Measurements from ENCODE around the gene PPP6R3. TPM values are rescaled to one million over a fixed set of nuclear protein-coding genes. Genes with fewer than 3 reads are reported as not detected.

PPP6R3 gene
- total RNA-seq, 1 donor from 2014 or later, result 121 TPM

GRCh38 chr11:68641880-68642279 is 181.3 kb downstream of the PPP6R3 start:
- TF ChIP-seq POLR2A (IDR thresholded peaks at IDR 0.05) (no peak), POLR2AphosphoS5 (IDR thresholded peaks at IDR 0.05; ENCODE audit: insufficient read depth in 1 of 2, low read depth in 1 of 2) (no peak), CTCF (IDR thresholded peaks at IDR 0.05) (no peak)
- no peaks in the 10 kb centered on the region for H3K4me1 ChIP-seq
- intact Hi-C loops (cut with DNase I), result no loop called here

GRCh38 chr11:68643585-68643984 is 183.0 kb downstream of the PPP6R3 start:
- TF ChIP-seq POLR2AphosphoS5 (IDR thresholded peaks at IDR 0.05; ENCODE audit: insufficient read depth in 1 of 2, low read depth in 1 of 2) (no peak), POLR2A (IDR thresholded peaks at IDR 0.05) (no peak)
- H3K9me3 ChIP-seq, result no peaks in the 10 kb centered on the region
- no peaks in the 10 kb centered on the region for H3K4me1 ChIP-seq
- no peak overlapping the region for H3K27ac ChIP-seq
- intact Hi-C loops (cut with DNase I), result no loop called here
- no peaks in the 10 kb centered on the region for H3K27me3 ChIP-seq
- DNase-seq (ENCODE audit: extremely low spot score in 2 of 2), result no peak
- no peak overlapping the region for H3K4me3 ChIP-seq
- no peaks in the 10 kb centered on the region for H3K36me3 ChIP-seq

More at GRCh38 chr11:68641880-68642279, 181.3 kb downstream of the PPP6R3 start:
- DNase-seq (ENCODE audit: extremely low spot score in 2 of 2), result no peak
- Histone ChIP-seq H3K9me3 (no peaks in the 10 kb centered on the region), H3K36me3 (no peaks in the 10 kb centered on the region), H3K27ac (no peak overlapping the region), H3K4me3 (no peak overlapping the region), H3K27me3 (no peaks in the 10 kb centered on the region)

GRCh38 chr11:68646832-68647231 is 186.3 kb downstream of the PPP6R3 start:
- Histone ChIP-seq H3K9me3 (no peaks in the 10 kb centered on the region), H3K4me3 (no peak overlapping the region), H3K36me3 (no peaks in the 10 kb centered on the region), H3K27me3 (no peaks in the 10 kb centered on the region), H3K27ac (no peak overlapping the region), H3K4me1 (no peaks in the 10 kb centered on the region)
- no peak for DNase-seq (ENCODE audit: extremely low spot score in 2 of 2)
- intact Hi-C loops (cut with DNase I), result no loop called here
- TF ChIP-seq CTCF (IDR thresholded peaks at IDR 0.05), result no peak
- TF ChIP-seq POLR2A (IDR thresholded peaks at IDR 0.05), result no peak
- TF ChIP-seq POLR2AphosphoS5 (IDR thresholded peaks at IDR 0.05; ENCODE audit: insufficient read depth in 1 of 2, low read depth in 1 of 2), result no peak

- Histone ChIP-seq H3K4me3 (no peak overlapping the region), H3K9me3 (no peaks in the 10 kb centered on the region), H3K4me1 (no peaks in the 10 kb centered on the region), H3K27ac (no peak overlapping the region), H3K36me3 (no peaks in the 10 kb centered on the region), H3K27me3 (no peaks in the 10 kb centered on the region)
- TF ChIP-seq CTCF (IDR thresholded peaks at IDR 0.05) (no peak), POLR2AphosphoS5 (IDR thresholded peaks at IDR 0.05; ENCODE audit: insufficient read depth in 1 of 2, low read depth in 1 of 2) (no peak), POLR2A (IDR thresholded peaks at IDR 0.05) (no peak)
- DNase-seq (ENCODE audit: extremely low spot score in 2 of 2), result no peak
- intact Hi-C loops (cut with DNase I), result no loop called here
Measured at GRCh38 chr11:68649851-68650555, 189.5 kb downstream of the PPP6R3 start.

GRCh38 chr11:68650801-68651200 is 190.2 kb downstream of the PPP6R3 start:
- intact Hi-C loops (cut with DNase I), result no loop called here

More at GRCh38 chr11:68650801-68651200, 190.2 kb downstream of the PPP6R3 start:
- no peak overlapping the region for H3K4me3 ChIP-seq
- H3K4me1 ChIP-seq, result no peaks in the 10 kb centered on the region
- H3K27ac ChIP-seq, result no peak overlapping the region
- H3K9me3 ChIP-seq, result no peaks in the 10 kb centered on the region
- TF ChIP-seq CTCF (IDR thresholded peaks at IDR 0.05) (no peak), POLR2A (IDR thresholded peaks at IDR 0.05) (no peak), POLR2AphosphoS5 (IDR thresholded peaks at IDR 0.05; ENCODE audit: insufficient read depth in 1 of 2, low read depth in 1 of 2) (no peak)
- no peaks in the 10 kb centered on the region for H3K36me3 ChIP-seq
- DNase-seq (ENCODE audit: extremely low spot score in 2 of 2), result no peak
- H3K27me3 ChIP-seq, result no peaks in the 10 kb centered on the region

Data from vagina (tissue), 2 donors.